ENCODE results near the gene FHL2. TPM values are rescaled to one million over a fixed set of nuclear protein-coding genes. Genes with fewer than 3 reads are reported as not detected.

Gene FHL2
- total RNA-seq, 4 donors from 2014 or later: 27.4 to 100 (median 62.7) TPM

GRCh38 chr2:105315314-105315713 is 83.5 kb downstream of the FHL2 start:
- no peaks in the 10 kb centered on the region for H3K36me3 ChIP-seq
- TF ChIP-seq POLR2A (IDR thresholded peaks at IDR 0.05): no peak
- no peak for TF ChIP-seq CTCF (IDR thresholded peaks at IDR 0.05)
- H3K27ac ChIP-seq: no peak overlapping the region
- no peaks in the 10 kb centered on the region for H3K4me1 ChIP-seq
- H3K27me3 ChIP-seq: no peaks in the 10 kb centered on the region
- H3K4me3 ChIP-seq: no peak overlapping the region
- no peak for DNase-seq
- intact Hi-C loops (cut with DNase I; ENCODE audit: low total_unique reads): no loop called here
- no peaks in the 10 kb centered on the region for H3K9me3 ChIP-seq

- Histone ChIP-seq H3K9me3 (no peaks in the 10 kb centered on the region), H3K27ac (no peak overlapping the region), H3K27me3 (no peaks in the 10 kb centered on the region), H3K36me3 (no peaks in the 10 kb centered on the region), H3K4me3 (no peak overlapping the region), H3K4me1 (no peaks in the 10 kb centered on the region)
- no peak for DNase-seq
- intact Hi-C loops (cut with DNase I; ENCODE audit: low total_unique reads): no loop called here
- TF ChIP-seq POLR2A (IDR thresholded peaks at IDR 0.05) (no peak), CTCF (IDR thresholded peaks at IDR 0.05) (no peak)
Measured at GRCh38 chr2:105313877-105314276, 85.0 kb downstream of the FHL2 start.

Other genes starting within 250 kb of the FHL2 start
- gene GPR45, start 157.3 kb downstream of the FHL2 start, total RNA-seq: not detected
- 10 to 100 TPM; 21.0 to 38.7 (median 24.2) TPM for gene TGFBRAP1, start 69.3 kb downstream of the FHL2 start, total RNA-seq
- 10 to 100 TPM; 10.2 to 62.6 (median 22.8) TPM for gene C2orf49, start 61.5 kb downstream of the FHL2 start, total RNA-seq